ENCODE data around the gene AHCYL1.

DNA sequence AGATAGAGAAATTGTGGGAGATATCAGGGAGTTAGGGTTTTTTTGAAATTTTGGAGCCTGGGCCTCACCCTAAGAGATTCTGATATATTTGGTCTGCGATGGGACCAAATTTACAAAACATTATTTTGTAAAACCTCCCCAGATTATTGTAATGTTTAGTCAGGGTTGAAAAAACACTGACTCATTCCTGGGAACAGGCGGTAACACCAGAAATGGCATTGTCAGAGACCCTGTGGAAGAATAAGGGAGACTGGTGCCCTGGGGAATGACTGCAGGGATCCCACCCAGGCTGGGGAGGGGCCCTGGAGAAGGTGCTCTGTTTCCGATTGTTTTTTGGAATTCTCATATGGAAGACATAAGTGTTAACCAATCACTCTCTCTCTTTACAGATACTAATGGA lies 36.7 kb downstream of the AHCYL1 start:
- TF ChIP-seq CTCF (IDR thresholded peaks at IDR 0.05) = no peak
- TF ChIP-seq EZH2 (IDR thresholded peaks at IDR 0.05; ENCODE audit: borderline replicate concordance, insufficient read depth, low read depth, low read length, poor library complexity, severe bottlenecking) = no peak

Measured in B cell (primary cell).